GM23338 (cell line): ENCODE data around the gene ZBTB6. TPM values are rescaled to one million over a fixed set of nuclear protein-coding genes. Genes with fewer than 3 reads are reported as not detected.

Experiments used
- ATAC-seq: fragments of 200-7000 bp; cut with Tn5 transposase; 3 replicates; pipeline ENCODE4 v1.9.1; 2020
- DNase-seq: peaks from one replicate; pipeline ENCODE4 v3.0.0-alpha.2; 2015; ENCODE audit warnings: low spot score
- H2AFZ ChIP-seq: fragments of 200-600 bp; sonication (generic); 2 replicates; pipeline ENCODE4 v1.8.0; 2016; ENCODE audit warnings: antibody characterized with exemption, mild to moderate bottlenecking, moderate library complexity
- H3F3A ChIP-seq: fragments of 200-600 bp; sonication (generic); replicated peaks from 2 replicates; pipeline ENCODE4 v1.8.0; 2017; ENCODE audit warnings: antibody characterized with exemption, mixed run types, low read depth
- H3K27ac ChIP-seq: fragments of 200-600 bp; sonication (generic); 2 replicates; pipeline ENCODE4 v1.6.1; 2016; ENCODE audit warnings: low read depth
- H3K27me3 ChIP-seq: fragments of 200-600 bp; sonication (generic); 2 replicates; pipeline ENCODE4 v1.8.0; 2016; ENCODE audit warnings: mild to moderate bottlenecking, mixed run types, moderate library complexity; ENCODE audit not compliant: insufficient read depth
- H3K36me3 ChIP-seq: fragments of 200-600 bp; sonication (generic); 2 replicates; pipeline ENCODE4 v1.8.0; 2016; ENCODE audit warnings: mild to moderate bottlenecking; ENCODE audit not compliant: insufficient read depth
- H3K4me1 ChIP-seq: fragments of 200-600 bp; sonication (generic); 2 replicates; pipeline ENCODE4 v1.8.0; 2016; ENCODE audit warnings: mild to moderate bottlenecking, moderate library complexity; ENCODE audit not compliant: insufficient read depth
- H3K4me2 ChIP-seq: fragments of 200-600 bp; sonication (generic); 2 replicates; pipeline ENCODE4 v1.7.1; 2017; ENCODE audit warnings: mixed run types
- H3K4me3 ChIP-seq: fragments of 200-600 bp; sonication (generic); 2 replicates; pipeline ENCODE4 v1.6.1; 2016; ENCODE audit warnings: mixed run types
- H3K79me2 ChIP-seq: fragments of 200-600 bp; sonication (generic); replicated peaks from 2 replicates; pipeline ENCODE4 v1.8.0; 2017; ENCODE audit warnings: mild to moderate bottlenecking; ENCODE audit not compliant: insufficient read depth
- H3K9me2 ChIP-seq: fragments of 200-600 bp; sonication (generic); 2 replicates; pipeline ENCODE4 v1.8.0; 2017; ENCODE audit not compliant: insufficient read depth
- H4K20me1 ChIP-seq: fragments of 200-600 bp; sonication (generic); replicated peaks from 2 replicates; pipeline ENCODE4 v1.8.0; 2017; ENCODE audit warnings: mild to moderate bottlenecking; ENCODE audit not compliant: insufficient read depth
- H3K27ac Mint-ChIP-seq: 2 replicates; pipeline ENCODE4 v1.8.0; 2020; ENCODE audit warnings: inconsistent platforms, mild to moderate bottlenecking, moderate library complexity, mixed read lengths
- H3K27me3 Mint-ChIP-seq: 3 replicates; pipeline ENCODE4 v1.8.0; 2022; ENCODE audit warnings: low read depth, mild to moderate bottlenecking, moderate library complexity, mixed read lengths, inconsistent platforms; ENCODE audit not compliant: insufficient read depth, poor library complexity
- H3K36me3 Mint-ChIP-seq: 3 replicates; pipeline ENCODE4 v1.8.0; 2021; ENCODE audit warnings: low read depth, mild to moderate bottlenecking, inconsistent platforms, moderate library complexity, mixed read lengths
- H3K4me1 Mint-ChIP-seq: 3 replicates; pipeline ENCODE4 v1.8.0; 2020; ENCODE audit warnings: mild to moderate bottlenecking, inconsistent platforms, mixed read lengths
- H3K4me3 Mint-ChIP-seq: 3 replicates; pipeline ENCODE4 v1.8.0; 2021; ENCODE audit warnings: moderate library complexity, mild to moderate bottlenecking, inconsistent platforms, mixed read lengths
- H3K9me3 Mint-ChIP-seq: 3 replicates; pipeline ENCODE4 v1.8.0; 2020; ENCODE audit warnings: moderate library complexity, mild to moderate bottlenecking, inconsistent platforms, mixed read lengths
- EZH2 ChIP-seq: fragments of 200-600 bp; sonication (generic); IDR thresholded peaks from one replicate; pipeline ENCODE4 v1.8.0; 2017; ENCODE audit warnings: antibody characterized with exemption, mild to moderate bottlenecking, low read depth; ENCODE audit not compliant: unreplicated experiment
- NANOG ChIP-seq: IDR thresholded peaks from 2 replicates; pipeline ENCODE4 v1.6.1; 2016; ENCODE audit warnings: antibody characterized with exemption, borderline replicate concordance
- POLR2AphosphoS5 ChIP-seq: IDR thresholded peaks from 2 replicates; pipeline ENCODE4 v1.6.1; 2016; ENCODE audit warnings: antibody characterized with exemption, low read depth
- ZNF114 ChIP-seq: fragments of 250-450 bp; sonication (Bioruptor Pico); IDR thresholded peaks from 2 replicates; pipeline ENCODE4 v1.5.0; 2020; ENCODE audit warnings: mild to moderate bottlenecking, moderate library complexity
- ZNF331 ChIP-seq: fragments of 250-450 bp; sonication (Bioruptor Pico); IDR thresholded peaks from 2 replicates; pipeline ENCODE4 v1.5.0; 2020; ENCODE audit warnings: low read depth, mild to moderate bottlenecking, moderate library complexity
- polyA plus RNA-seq: library from polyadenylated mRNA; unstranded; fragments of >200 nt; fragmentation: Nextera tagmentation; extraction: Ambion mirVana; gene quantifications from 2 replicates; pipeline ENCODE4 v1.2.1, GENCODE V29; 2016
- total RNA-seq: library from RNA; depleted of rRNA; stranded (reverse); fragments of >200 nt; shearing (Covaris generic); gene quantifications from 2 replicates; pipeline ENCODE4 v1.2.3, GENCODE V29; 2014
- TF ChIP-seq, protein P1 (sequence below): IDR thresholded peaks from one replicate; pipeline ENCODE4 v1.6.1; 2018; ENCODE audit warnings: antibody characterized with exemption; ENCODE audit not compliant: unreplicated experiment
- TF ChIP-seq, protein P2 (sequence below): IDR thresholded peaks from 2 replicates; pipeline ENCODE4 v1.6.1; 2016; ENCODE audit warnings: antibody characterized with exemption

The ZBTB6 gene
- total and polyA plus RNA-seq, 2 experiments from 2014 or later, result 4.0 to 12.7 TPM

DNA sequence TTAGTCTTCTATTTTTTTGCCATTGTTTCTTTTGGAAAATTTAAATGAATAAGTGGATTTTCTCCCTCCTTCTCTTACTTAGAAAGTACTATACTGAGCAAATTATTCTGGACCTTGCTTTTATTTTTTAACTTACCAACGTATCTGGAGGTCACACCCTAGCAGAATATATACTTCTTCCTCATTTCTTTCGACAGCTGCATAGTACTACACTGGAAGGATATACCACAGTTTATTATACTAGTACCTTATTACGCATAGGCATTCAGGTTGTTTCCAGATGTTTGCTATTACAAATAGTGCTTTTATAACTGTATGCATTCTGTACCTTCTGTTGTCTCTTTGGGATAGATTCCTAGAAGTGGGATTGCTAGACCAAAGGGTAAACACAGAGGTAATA lies 24.6 kb downstream of the ZBTB6 start:
- no peaks in the 10 kb centered on the region for H3K27me3 Mint-ChIP-seq
- Histone ChIP-seq H2AFZ (no peak overlapping the region), H3K36me3 (peaks cover 42% of the 10 kb centered on the region), H3K27me3 (no peaks in the 10 kb centered on the region), H3K9me2 (no peaks in the 10 kb centered on the region), H3K4me3 (no peak overlapping the region), H3K79me2 (0 out of 2 replicates have a peak, but pooled peaks cover 5% of the 10 kb centered on the region), H3K27ac (no peak overlapping the region), H4K20me1 (0 out of 2 replicates have a peak, but pooled peaks cover 7% of the 10 kb centered on the region), H3K4me1 (no peaks in the 10 kb centered on the region), H3F3A (no peaks in the 10 kb centered on the region), H3K4me2 (no peak overlapping the region)
- DNase-seq, result no peak
- no peak overlapping the region for H3K27ac Mint-ChIP-seq
- H3K4me3 Mint-ChIP-seq, result no peak overlapping the region
- TF ChIP-seq, protein P1, sequence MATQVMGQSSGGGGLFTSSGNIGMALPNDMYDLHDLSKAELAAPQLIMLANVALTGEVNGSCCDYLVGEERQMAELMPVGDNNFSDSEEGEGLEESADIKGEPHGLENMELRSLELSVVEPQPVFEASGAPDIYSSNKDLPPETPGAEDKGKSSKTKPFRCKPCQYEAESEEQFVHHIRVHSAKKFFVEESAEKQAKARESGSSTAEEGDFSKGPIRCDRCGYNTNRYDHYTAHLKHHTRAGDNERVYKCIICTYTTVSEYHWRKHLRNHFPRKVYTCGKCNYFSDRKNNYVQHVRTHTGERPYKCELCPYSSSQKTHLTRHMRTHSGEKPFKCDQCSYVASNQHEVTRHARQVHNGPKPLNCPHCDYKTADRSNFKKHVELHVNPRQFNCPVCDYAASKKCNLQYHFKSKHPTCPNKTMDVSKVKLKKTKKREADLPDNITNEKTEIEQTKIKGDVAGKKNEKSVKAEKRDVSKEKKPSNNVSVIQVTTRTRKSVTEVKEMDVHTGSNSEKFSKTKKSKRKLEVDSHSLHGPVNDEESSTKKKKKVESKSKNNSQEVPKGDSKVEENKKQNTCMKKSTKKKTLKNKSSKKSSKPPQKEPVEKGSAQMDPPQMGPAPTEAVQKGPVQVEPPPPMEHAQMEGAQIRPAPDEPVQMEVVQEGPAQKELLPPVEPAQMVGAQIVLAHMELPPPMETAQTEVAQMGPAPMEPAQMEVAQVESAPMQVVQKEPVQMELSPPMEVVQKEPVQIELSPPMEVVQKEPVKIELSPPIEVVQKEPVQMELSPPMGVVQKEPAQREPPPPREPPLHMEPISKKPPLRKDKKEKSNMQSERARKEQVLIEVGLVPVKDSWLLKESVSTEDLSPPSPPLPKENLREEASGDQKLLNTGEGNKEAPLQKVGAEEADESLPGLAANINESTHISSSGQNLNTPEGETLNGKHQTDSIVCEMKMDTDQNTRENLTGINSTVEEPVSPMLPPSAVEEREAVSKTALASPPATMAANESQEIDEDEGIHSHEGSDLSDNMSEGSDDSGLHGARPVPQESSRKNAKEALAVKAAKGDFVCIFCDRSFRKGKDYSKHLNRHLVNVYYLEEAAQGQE, result no peak
- no peaks in the 10 kb centered on the region for H3K4me1 Mint-ChIP-seq
- H3K36me3 Mint-ChIP-seq, result peaks cover 52% of the 10 kb centered on the region
- no peaks in the 10 kb centered on the region for H3K9me3 Mint-ChIP-seq
- no peak for ATAC-seq

DNA sequence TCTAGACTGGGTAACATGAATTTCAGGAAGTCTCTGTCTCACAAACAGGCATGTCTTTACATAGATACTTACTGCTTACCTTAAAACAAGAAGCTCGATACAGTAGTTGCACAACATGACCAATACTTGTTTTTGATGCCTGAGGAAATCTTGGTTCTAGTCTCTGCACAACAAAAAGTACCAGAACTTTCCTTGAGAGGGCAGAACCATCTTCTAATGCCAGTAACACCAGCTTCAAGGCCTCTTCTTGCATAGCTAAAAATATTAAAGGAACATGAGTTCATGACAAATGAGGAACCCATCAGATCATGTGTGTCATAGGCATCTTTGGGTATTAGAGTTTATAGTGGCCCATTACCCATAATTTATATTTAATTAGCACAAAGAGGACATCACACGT lies 30.0 kb downstream of the ZBTB6 start:
- no peak for TF ChIP-seq POLR2AphosphoS5
- no peak for TF ChIP-seq ZNF114 (CRISPR knock-in tag)
- TF ChIP-seq, protein P1, result no peak
- TF ChIP-seq, protein P2, sequence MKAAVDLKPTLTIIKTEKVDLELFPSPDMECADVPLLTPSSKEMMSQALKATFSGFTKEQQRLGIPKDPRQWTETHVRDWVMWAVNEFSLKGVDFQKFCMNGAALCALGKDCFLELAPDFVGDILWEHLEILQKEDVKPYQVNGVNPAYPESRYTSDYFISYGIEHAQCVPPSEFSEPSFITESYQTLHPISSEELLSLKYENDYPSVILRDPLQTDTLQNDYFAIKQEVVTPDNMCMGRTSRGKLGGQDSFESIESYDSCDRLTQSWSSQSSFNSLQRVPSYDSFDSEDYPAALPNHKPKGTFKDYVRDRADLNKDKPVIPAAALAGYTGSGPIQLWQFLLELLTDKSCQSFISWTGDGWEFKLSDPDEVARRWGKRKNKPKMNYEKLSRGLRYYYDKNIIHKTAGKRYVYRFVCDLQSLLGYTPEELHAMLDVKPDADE, result no peak
- no peak for TF ChIP-seq NANOG
- no peak for TF ChIP-seq EZH2
- no peak for TF ChIP-seq ZNF331 (CRISPR knock-in tag)
- H3K4me1 Mint-ChIP-seq, result no peaks in the 10 kb centered on the region
- no peak for ATAC-seq
- no peak overlapping the region for H3K4me3 Mint-ChIP-seq
- Histone ChIP-seq H3K4me3 (no peak overlapping the region), H3K4me2 (no peak overlapping the region), H3K27me3 (no peaks in the 10 kb centered on the region), H3K79me2 (no peaks in the 10 kb centered on the region; the same call in 1 of the 2 replicates), H3K9me2 (no peaks in the 10 kb centered on the region), H3F3A (no peaks in the 10 kb centered on the region), H3K36me3 (peaks cover 45% of the 10 kb centered on the region), H3K27ac (no peak overlapping the region), H4K20me1 (peaks cover 7% of the 10 kb centered on the region; the same call in 1 of the 2 replicates), H3K4me1 (no peaks in the 10 kb centered on the region), H2AFZ (no peak overlapping the region)
- no peaks in the 10 kb centered on the region for H3K27me3 Mint-ChIP-seq
- H3K9me3 Mint-ChIP-seq, result no peaks in the 10 kb centered on the region
- H3K27ac Mint-ChIP-seq, result no peak overlapping the region
- DNase-seq, result no peak
- peaks cover 52% of the 10 kb centered on the region for H3K36me3 Mint-ChIP-seq
